NCI-H446 treated with DMSO at 0.1 percent for 48 hours (cell line): ENCODE data around the gene SPAG4.

Experiments used
- DNase-seq: peaks from one replicate; lab custom pipeline; 2025; lab: John Stamatoyannopoulos, UW

The SPAG4 gene

GRCh38 chr20:35621560-35621946 lies 5.9 kb downstream of the SPAG4 start:
- DNase-seq = no peak

- DNase-seq = no peak
Observed at GRCh38 chr20:35625584-35626385, 10.2 kb downstream of the SPAG4 start.

GRCh38 chr20:35626386-35627001 lies 10.9 kb downstream of the SPAG4 start:
- no peak for DNase-seq

GRCh38 chr20:35627121-35627520 lies 11.5 kb downstream of the SPAG4 start:
- no peak for DNase-seq

- DNase-seq = no peak
Observed at GRCh38 chr20:35629427-35630145, 14.0 kb downstream of the SPAG4 start.

GRCh38 chr20:35630636-35631035 lies 15.0 kb downstream of the SPAG4 start:
- DNase-seq = no peak

- DNase-seq = no peak
Observed at GRCh38 chr20:35632539-35633115, 17.0 kb downstream of the SPAG4 start.

- no peak for DNase-seq
Observed at GRCh38 chr20:35635652-35636051, 20.0 kb downstream of the SPAG4 start.

GRCh38 chr20:35636095-35636494 lies 20.5 kb downstream of the SPAG4 start:
- DNase-seq = no peak

- DNase-seq = no peak
Observed at GRCh38 chr20:35637276-35637675, 21.6 kb downstream of the SPAG4 start.

- no peak for DNase-seq
Observed at GRCh38 chr20:35638751-35639150, 23.1 kb downstream of the SPAG4 start.

GRCh38 chr20:35640724-35641123 lies 25.1 kb downstream of the SPAG4 start:
- no peak for DNase-seq

- DNase-seq = no peak
Observed at GRCh38 chr20:35641743-35642142, 26.1 kb downstream of the SPAG4 start.

- no peak for DNase-seq
Observed at GRCh38 chr20:35643045-35643444, 27.4 kb downstream of the SPAG4 start.

GRCh38 chr20:35644806-35645205 lies 29.2 kb downstream of the SPAG4 start:
- no peak for DNase-seq

GRCh38 chr20:35648836-35649235 lies 33.2 kb downstream of the SPAG4 start:
- no peak for DNase-seq

GRCh38 chr20:35650632-35651031 lies 35.0 kb downstream of the SPAG4 start:
- no peak for DNase-seq

GRCh38 chr20:35651958-35652357 lies 36.3 kb downstream of the SPAG4 start:
- DNase-seq = no peak

GRCh38 chr20:35652641-35653429 lies 37.2 kb downstream of the SPAG4 start:
- no peak for DNase-seq

GRCh38 chr20:35653430-35653734 lies 37.8 kb downstream of the SPAG4 start:
- DNase-seq = no peak

- DNase-seq = no peak
Observed at GRCh38 chr20:35653893-35654292, 38.3 kb downstream of the SPAG4 start.

GRCh38 chr20:35654415-35654814 lies 38.8 kb downstream of the SPAG4 start:
- DNase-seq = no peak
